HCT116 (cell line): ENCODE measurements around the gene FUT6. TPM values are rescaled to one million over a fixed set of nuclear protein-coding genes. Genes with fewer than 3 reads are reported as not detected.
A peak's percentile ranks its signal among the peaks of the same experiment; 100 is the strongest.

Experiments
- ATAC-seq: fragments of 200-7000 bp; cut with Tn5 transposase; 2 replicates; pipeline ENCODE4 v1.9.1; 2020; ENCODE audit warnings: mild to moderate bottlenecking, moderate library complexity
- BruUV-seq: library from RNA; stranded (reverse); fragments of 400-500 nt; replicated peaks from 2 replicates; lab custom pipeline; 2021; lab: Mats Ljungman, UMichigan
- CTCF ChIA-PET: fragments of 300-600 bp; sonication (Branson Sonifier 250); formaldehyde crosslinking; loops from one replicate; lab custom pipeline; 2021; ENCODE audit warnings: antibody characterized with exemption; lab: Charles Lee
- POLR2A ChIA-PET: fragments of 300-600, 350-600 bp; sonication (Branson Sonifier 250); formaldehyde crosslinking; loops from one replicate; lab custom pipeline; 2021; ENCODE audit warnings: antibody characterized with exemption; lab: Charles Lee
- RAD21 ChIA-PET, 2 experiments: fragments of 300-600 bp; sonication (Branson Sonifier 250); formaldehyde crosslinking; loops; one replicate each; lab custom pipeline; 2023; ENCODE audit warnings: low total read pairs in 2 of 2; ENCODE audit not compliant: uncharacterized antibody in 2 of 2, unreplicated experiment in 2 of 2, low non-redundant PET in 1 of 2; lab: Charles Lee
- DNase-seq: peaks from one replicate; pipeline ENCODE4 v3.0.0-alpha.2; 2010; ENCODE audit warnings: low read depth, low spot score
- H2AFZ ChIP-seq: fragments of 200-600 bp; shearing (Covaris generic), sonication (generic); 2 replicates; pipeline ENCODE4 v1.6.1; 2017; ENCODE audit warnings: low read depth, mixed run types, mixed read lengths, antibody characterized with exemption, low read length; ENCODE audit not compliant: poor library complexity, severe bottlenecking
- H3K27ac ChIP-seq: 2 replicates; pipeline ENCODE4 v1.5.1; 2012; ENCODE audit warnings: low read depth, low read length
- H3K27me3 ChIP-seq: fragments of 200-600 bp; sonication (generic); 2 replicates; pipeline ENCODE4 v1.6.1; 2016; ENCODE audit warnings: mixed run types, low read length, mixed read lengths; ENCODE audit not compliant: insufficient read depth
- H3K36me3 ChIP-seq, 2 experiments: fragments of 200-500 bp in 1 of 2; fragments of 200-600 bp in 1 of 2; sonication (Bioruptor generic) in 1 of 2; sonication (generic) in 1 of 2; 2 replicates each; pipeline versions ENCODE4 v1.5.1 to v1.6.1; 2014 to 2016; ENCODE audit warnings: low read length in 2 of 2, inconsistent platforms in 1 of 2, mixed read lengths in 1 of 2, mixed run types in 1 of 2; ENCODE audit not compliant: insufficient read depth in 2 of 2, control insufficient read depth in 1 of 2
- H3K4me1 ChIP-seq, 2 experiments: fragments of 200-600 bp in 1 of 2; sonication (generic) in 1 of 2; 2 replicates each; pipeline versions ENCODE4 v1.5.1 to v1.6.1; 2012 to 2017; ENCODE audit warnings: low read length in 2 of 2, inconsistent platforms in 1 of 2, mild to moderate bottlenecking in 1 of 2, mixed read lengths in 1 of 2, mixed run types in 1 of 2, moderate library complexity in 1 of 2; ENCODE audit not compliant: insufficient read depth in 2 of 2, control insufficient read depth in 1 of 2
- H3K4me2 ChIP-seq: fragments of 200-600 bp; sonication (generic); 2 replicates; pipeline ENCODE4 v1.6.1; 2017; ENCODE audit warnings: mixed run types, low read length, mixed read lengths
- H3K4me3 ChIP-seq, 2 experiments: fragments of 200-600 bp in 1 of 2; sonication (generic) in 1 of 2; replicated peaks in 1 of 2; 2 replicates each; pipeline ENCODE4 v1.5.1; 2011 to 2016; ENCODE audit warnings: low read length in 2 of 2, control low read depth in 1 of 2, low read depth in 1 of 2, mild to moderate bottlenecking in 1 of 2, mixed read lengths in 1 of 2, mixed run types in 1 of 2
- H3K79me2 ChIP-seq: fragments of 200-600 bp; sonication (generic); 2 replicates; pipeline ENCODE4 v1.6.1; 2017; ENCODE audit warnings: mild to moderate bottlenecking, mixed run types, low read length, moderate library complexity, mixed read lengths; ENCODE audit not compliant: insufficient read depth
- H3K9ac ChIP-seq: fragments of 200-600 bp; sonication (generic); 2 replicates; pipeline ENCODE4 v1.6.1; 2016; ENCODE audit warnings: low read length, mixed read lengths
- H3K9me2 ChIP-seq: fragments of 200-600 bp; sonication (generic), shearing (Covaris generic); 2 replicates; pipeline ENCODE4 v1.6.1; 2017; ENCODE audit warnings: mixed run types, mild to moderate bottlenecking, moderate library complexity; ENCODE audit not compliant: insufficient read depth
- H3K9me3 ChIP-seq, 2 experiments: fragments of 200-500 bp in 1 of 2; fragments of 200-600 bp in 1 of 2; sonication (Bioruptor generic) in 1 of 2; sonication (generic) in 1 of 2; 2 replicates each; pipeline ENCODE4 v1.6.1; 2014 to 2017; ENCODE audit warnings: low read length in 2 of 2, mixed read lengths in 2 of 2, inconsistent platforms in 1 of 2, low read depth in 1 of 2, mild to moderate bottlenecking in 1 of 2, mixed run types in 1 of 2, moderate library complexity in 1 of 2; ENCODE audit not compliant: control insufficient read depth in 1 of 2, insufficient read depth in 1 of 2
- H4K20me1 ChIP-seq: fragments of 200-600 bp; sonication (generic), shearing (Covaris generic); 2 replicates; pipeline ENCODE4 v1.6.1; 2017; ENCODE audit warnings: mixed run types, mild to moderate bottlenecking, moderate library complexity; ENCODE audit not compliant: insufficient read depth
- CBX3 ChIP-seq: IDR thresholded peaks from 2 replicates; pipeline ENCODE4 v1.6.1; 2012; ENCODE audit warnings: low read depth
- POLR2AphosphoS5 ChIP-seq: IDR thresholded peaks from 2 replicates; pipeline ENCODE4 v1.6.1; 2011; ENCODE audit warnings: mild to moderate bottlenecking, low read depth, low read length, moderate library complexity
- TCF7L2 ChIP-seq: IDR thresholded peaks from 2 replicates; pipeline ENCODE4 v1.7.0; 2011; ENCODE audit warnings: borderline replicate concordance, inconsistent platforms; ENCODE audit not compliant: insufficient read depth, insufficient read length; ENCODE audit errors: extremely low read depth
- intact Hi-C: fragments of 100-400 bp; cut with micrococcal nuclease; formaldehyde crosslinking; loops from 2 replicates; pipeline ENCODE4 v1.10.0; 2022
- total RNA-seq: library from RNA; stranded (reverse); gene quantifications from one replicate; pipeline ENCODE4 v1.2.1, GENCODE V29; 2021; ENCODE audit not compliant: unreplicated experiment
- TF ChIP-seq, protein P1 (sequence below): IDR thresholded peaks from 2 replicates; pipeline ENCODE4 v1.6.1; 2011; ENCODE audit warnings: mild to moderate bottlenecking, low read length, moderate library complexity; ENCODE audit not compliant: insufficient replicate concordance; ENCODE audit errors: extremely low read depth
- TF ChIP-seq, protein P2 (sequence below): IDR thresholded peaks from 2 replicates; pipeline ENCODE4 v1.6.1; 2012

FUT6 gene
- total RNA-seq, 1 experiment from 2014 or later, result not detected

DNA sequence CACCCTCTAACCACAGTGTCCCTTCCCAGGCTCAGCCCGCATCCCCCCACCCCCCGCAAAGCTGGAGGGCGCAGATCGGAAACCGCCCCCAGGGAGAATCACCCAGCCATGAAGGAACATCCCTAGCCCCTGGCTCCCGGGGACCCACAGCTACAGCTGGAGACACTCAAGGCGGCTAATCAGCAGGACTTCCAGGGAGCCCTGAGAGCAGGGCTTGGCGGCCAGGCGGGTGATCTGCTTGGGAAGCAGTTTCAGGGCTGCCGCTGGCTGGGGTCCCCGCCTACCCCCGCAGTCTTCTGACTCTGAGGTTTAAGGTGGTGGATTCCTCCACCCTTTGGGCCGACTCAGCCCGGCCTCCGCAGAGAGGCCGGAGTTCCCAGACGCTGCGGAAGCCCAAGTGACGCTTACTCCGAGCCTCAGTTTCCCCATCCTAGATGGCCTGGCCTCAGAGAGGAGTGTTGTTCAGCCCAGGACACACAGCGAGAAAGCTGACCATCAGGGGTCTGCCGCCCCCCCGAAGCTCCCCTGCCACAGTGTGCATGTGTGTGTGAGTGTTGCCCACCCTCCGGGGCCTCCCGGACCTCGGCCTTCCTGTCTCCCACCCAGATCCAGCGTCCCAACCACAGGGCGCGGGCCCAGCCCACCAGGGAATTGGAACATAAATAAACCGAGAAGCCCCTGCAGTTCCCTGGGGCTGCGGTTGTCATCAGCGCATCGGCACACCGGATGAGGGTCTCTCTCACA, 9.8 kb downstream of the FUT6 start (continued):
- TF ChIP-seq POLR2AphosphoS5, result no peak

DNA sequence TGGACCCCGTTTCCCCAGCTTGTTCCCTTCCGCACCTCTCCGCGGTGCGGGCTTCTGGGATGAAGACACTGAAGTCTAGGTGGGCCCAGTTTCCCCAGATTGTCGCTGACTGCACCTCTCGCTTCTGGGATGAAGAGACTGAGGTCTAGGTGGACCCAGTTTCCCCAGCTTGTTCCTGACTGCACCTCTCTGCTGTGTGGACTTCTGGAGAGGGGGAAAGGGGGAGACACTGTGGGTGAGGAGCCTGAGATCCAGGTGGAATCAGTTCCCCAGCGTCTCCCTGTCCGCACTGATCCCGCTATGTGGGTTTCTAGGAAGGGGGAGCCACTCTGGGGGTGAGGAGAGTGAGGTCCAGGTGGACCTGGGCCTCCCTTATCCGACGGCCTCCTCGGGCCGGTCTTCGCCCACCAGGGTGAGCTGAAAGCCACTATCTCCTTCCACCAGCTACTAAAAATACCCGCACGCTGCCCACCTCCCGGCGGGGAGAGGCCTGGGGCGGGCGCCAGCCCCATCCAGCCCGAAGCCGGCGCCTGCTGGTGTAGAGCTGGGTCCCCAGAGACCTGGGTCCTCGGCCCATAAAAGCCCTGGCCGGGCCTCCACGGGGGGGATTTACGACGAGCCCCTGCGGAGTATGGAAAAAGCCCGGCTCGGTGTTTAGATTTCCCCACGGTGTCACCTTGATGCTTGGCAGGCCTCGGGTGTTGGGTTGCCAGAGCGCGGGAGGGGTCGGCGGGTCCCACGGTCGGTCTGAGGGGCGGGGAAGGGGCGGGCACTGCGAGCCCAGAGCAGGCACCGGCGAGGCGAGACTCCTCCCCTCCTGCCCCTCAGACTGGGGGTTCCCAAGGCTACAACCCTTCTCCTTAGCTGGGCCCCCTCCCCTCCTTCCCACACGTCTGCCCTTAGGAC, 10.6 kb downstream of the FUT6 start:
- intact Hi-C loops, result loop anchor here (2.0 kb wide), 1 partner anchor 64 kb away; no protein-coding TSS in a partner anchor
- Histone ChIP-seq H3K4me2 (peak overlapping the region; percentile 96), H3K79me2 (no peaks in the 10 kb centered on the region), H3K4me1 (peaks cover 15 to 35% of the 10 kb centered on the region in 2 experiments), H3K27me3 (no peaks in the 10 kb centered on the region), H3K9ac (peak overlapping the region; percentile 96), H3K27ac (peak overlapping the region; percentile 92), H4K20me1 (no peaks in the 10 kb centered on the region), H3K4me3 (peak overlapping the region; percentile 83 to 97), H3K9me2 (no peaks in the 10 kb centered on the region), H2AFZ (no peak overlapping the region), H3K36me3 (no peaks in the 10 kb centered on the region), H3K9me3 (no peaks in the 10 kb centered on the region)
- TF ChIP-seq CBX3 (no peak), POLR2AphosphoS5 (0 out of 2 replicates have a peak, but pooled peaks have one; percentile 13), TCF7L2 (peak; percentile 18)
- TF ChIP-seq, protein P1, sequence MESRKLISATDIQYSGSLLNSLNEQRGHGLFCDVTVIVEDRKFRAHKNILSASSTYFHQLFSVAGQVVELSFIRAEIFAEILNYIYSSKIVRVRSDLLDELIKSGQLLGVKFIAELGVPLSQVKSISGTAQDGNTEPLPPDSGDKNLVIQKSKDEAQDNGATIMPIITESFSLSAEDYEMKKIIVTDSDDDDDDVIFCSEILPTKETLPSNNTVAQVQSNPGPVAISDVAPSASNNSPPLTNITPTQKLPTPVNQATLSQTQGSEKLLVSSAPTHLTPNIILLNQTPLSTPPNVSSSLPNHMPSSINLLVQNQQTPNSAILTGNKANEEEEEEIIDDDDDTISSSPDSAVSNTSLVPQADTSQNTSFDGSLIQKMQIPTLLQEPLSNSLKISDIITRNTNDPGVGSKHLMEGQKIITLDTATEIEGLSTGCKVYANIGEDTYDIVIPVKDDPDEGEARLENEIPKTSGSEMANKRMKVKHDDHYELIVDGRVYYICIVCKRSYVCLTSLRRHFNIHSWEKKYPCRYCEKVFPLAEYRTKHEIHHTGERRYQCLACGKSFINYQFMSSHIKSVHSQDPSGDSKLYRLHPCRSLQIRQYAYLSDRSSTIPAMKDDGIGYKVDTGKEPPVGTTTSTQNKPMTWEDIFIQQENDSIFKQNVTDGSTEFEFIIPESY, result no peak
- TF ChIP-seq, protein P2, sequence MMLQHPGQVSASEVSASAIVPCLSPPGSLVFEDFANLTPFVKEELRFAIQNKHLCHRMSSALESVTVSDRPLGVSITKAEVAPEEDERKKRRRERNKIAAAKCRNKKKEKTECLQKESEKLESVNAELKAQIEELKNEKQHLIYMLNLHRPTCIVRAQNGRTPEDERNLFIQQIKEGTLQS, result no peak
- DNase-seq (no peak), ATAC-seq (no peak)
- POLR2A ChIA-PET, result interaction anchor here (1.1 to 2.9 kb wide), 20 partner anchors 8 to 544 kb away, joined by 3 to 34 read pairs (median 6); partner anchors contain the start of genes ALKBH7, CATSPERD, DUS3L and FUT3
- BruUV-seq, result TSS peak; percentile 98
- CTCF ChIA-PET, result interaction anchor here (0.7 to 3.6 kb wide), 3 partner anchors 25 to 139 kb away, joined by 4 to 49 read pairs (median 7); partner anchors contain the start of genes NDUFA11, NRTN and VMAC
- RAD21 ChIA-PET, result interaction anchor here in 1 of 2 experiments (0.6 to 1.3 kb wide), 2 partner anchors 25 to 52 kb away, joined by 4 to 6 read pairs; no protein-coding TSS in a partner anchor
